OCI-LY3 (cell line): ENCODE data around the gene ABHD10.

Experiments used
- H2AFZ ChIP-seq: fragments of 200-600, 300-600 bp; shearing (Covaris generic); 2 replicates; pipeline ENCODE4 v1.6.0; 2014; ENCODE audit warnings: antibody characterized with exemption, low read depth, low read length
- H3K27ac ChIP-seq: fragments of 200-600, 300-600 bp; sonication (generic); 2 replicates; pipeline ENCODE4 v1.5.1; 2014; ENCODE audit warnings: mild to moderate bottlenecking, low read length, moderate library complexity, mixed read lengths
- H3K27me3 ChIP-seq: fragments of 200-600, 300-600 bp; sonication (generic); 2 replicates; pipeline ENCODE4 v1.6.1; 2014; ENCODE audit warnings: low read depth, low read length, mixed read lengths
- H3K36me3 ChIP-seq: fragments of 200-600, 300-600 bp; sonication (generic); replicated peaks from 2 replicates; pipeline ENCODE3; 2014; ENCODE audit warnings: low read depth, low read length, mixed read lengths
- H3K4me1 ChIP-seq: fragments of 300-600, 200-600 bp; sonication (generic); 2 replicates; pipeline ENCODE4 v1.6.1; 2014; ENCODE audit warnings: low read length, mixed read lengths
- H3K4me2 ChIP-seq: fragments of 200-600, 300-600 bp; sonication (generic); 2 replicates; pipeline ENCODE4 v1.6.1; 2014; ENCODE audit warnings: low read length, mixed read lengths
- H3K4me3 ChIP-seq: fragments of 300-600, 200-600 bp; sonication (generic); 2 replicates; pipeline ENCODE4 v1.5.1; 2014; ENCODE audit warnings: antibody characterized with exemption, mild to moderate bottlenecking, low read length, moderate library complexity
- H3K79me2 ChIP-seq: fragments of 300-600, 200-600 bp; shearing (Covaris generic); 2 replicates; pipeline ENCODE4 v1.6.1; 2014; ENCODE audit warnings: mild to moderate bottlenecking, low read length, mixed read lengths
- H3K9ac ChIP-seq: fragments of 300-600, 200-600 bp; shearing (Covaris generic); 2 replicates; pipeline ENCODE4 v1.6.0; 2014; ENCODE audit warnings: mild to moderate bottlenecking, low read length, moderate library complexity
- H3K9me3 ChIP-seq: fragments of 200-600, 300-600 bp; shearing (Covaris generic); 2 replicates; pipeline ENCODE4 v1.6.1; 2014; ENCODE audit warnings: low read length, mixed read lengths; ENCODE audit not compliant: insufficient read depth
- H4K20me1 ChIP-seq: fragments of 200-600, 300-600 bp; sonication (generic); 2 replicates; pipeline ENCODE4 v1.6.1; 2016; ENCODE audit warnings: low read length, mixed read lengths; ENCODE audit not compliant: insufficient read depth
- CTCF ChIP-seq: fragments of 200-600, 300-600 bp; sonication (generic); IDR thresholded peaks from 2 replicates; pipeline ENCODE4 v1.5.1; 2014; ENCODE audit warnings: antibody characterized with exemption, low read length, low read depth
- EZH2phosphoT487 ChIP-seq: fragments of 200-600 bp; shearing (Covaris generic); IDR thresholded peaks from 2 replicates; pipeline ENCODE4 v1.6.1; 2018; ENCODE audit warnings: antibody characterized with exemption, mixed run types, low read depth

Gene ABHD10

GRCh38 chr3:111955876-111956275 is 22.9 kb upstream of the ABHD10 start:
- no peaks in the 10 kb centered on the region for H3K27me3 ChIP-seq
- no peaks in the 10 kb centered on the region for H3K36me3 ChIP-seq
- no peaks in the 10 kb centered on the region for H3K9me3 ChIP-seq
- H3K79me2 ChIP-seq, result no peaks in the 10 kb centered on the region
- no peak for TF ChIP-seq CTCF
- no peak for TF ChIP-seq EZH2phosphoT487
- H3K4me2 ChIP-seq, result no peak overlapping the region
- no peaks in the 10 kb centered on the region for H4K20me1 ChIP-seq
- H2AFZ ChIP-seq, result no peak overlapping the region
- no peak overlapping the region for H3K4me3 ChIP-seq
- no peak overlapping the region for H3K27ac ChIP-seq
- H3K4me1 ChIP-seq, result no peaks in the 10 kb centered on the region
- no peak overlapping the region for H3K9ac ChIP-seq

- no peak overlapping the region for H2AFZ ChIP-seq
These were observed 22.4 kb upstream of the ABHD10 start for GRCh38 chr3:111956449-111956848.

GRCh38 chr3:111956995-111957734 is 21.7 kb upstream of the ABHD10 start:
- no peaks in the 10 kb centered on the region for H3K4me1 ChIP-seq
- TF ChIP-seq EZH2phosphoT487 (no peak), CTCF (no peak)
- H3K9me3 ChIP-seq, result no peaks in the 10 kb centered on the region
- H3K36me3 ChIP-seq, result no peaks in the 10 kb centered on the region
- no peaks in the 10 kb centered on the region for H3K27me3 ChIP-seq
- H2AFZ ChIP-seq, result no peak overlapping the region
- no peak overlapping the region for H3K27ac ChIP-seq
- no peak overlapping the region for H3K4me2 ChIP-seq
- H4K20me1 ChIP-seq, result no peaks in the 10 kb centered on the region
- no peak overlapping the region for H3K4me3 ChIP-seq
- H3K79me2 ChIP-seq, result no peaks in the 10 kb centered on the region
- no peak overlapping the region for H3K9ac ChIP-seq

More at GRCh38 chr3:111956449-111956848, 22.4 kb upstream of the ABHD10 start:
- no peak overlapping the region for H3K27ac ChIP-seq
- TF ChIP-seq EZH2phosphoT487 (no peak), CTCF (no peak)
- H3K79me2 ChIP-seq, result no peaks in the 10 kb centered on the region
- no peak overlapping the region for H3K4me2 ChIP-seq
- no peak overlapping the region for H3K9ac ChIP-seq
- H3K36me3 ChIP-seq, result no peaks in the 10 kb centered on the region
- no peaks in the 10 kb centered on the region for H3K27me3 ChIP-seq
- no peak overlapping the region for H3K4me3 ChIP-seq
- H4K20me1 ChIP-seq, result no peaks in the 10 kb centered on the region
- H3K9me3 ChIP-seq, result no peaks in the 10 kb centered on the region
- no peaks in the 10 kb centered on the region for H3K4me1 ChIP-seq

GRCh38 chr3:111961461-111962164 is 17.2 kb upstream of the ABHD10 start:
- Histone ChIP-seq H3K9me3 (no peaks in the 10 kb centered on the region), H3K4me2 (no peak overlapping the region), H2AFZ (no peak overlapping the region), H4K20me1 (no peaks in the 10 kb centered on the region), H3K79me2 (no peaks in the 10 kb centered on the region), H3K4me3 (no peak overlapping the region), H3K27ac (no peak overlapping the region), H3K9ac (no peak overlapping the region), H3K36me3 (no peaks in the 10 kb centered on the region), H3K4me1 (no peaks in the 10 kb centered on the region), H3K27me3 (no peaks in the 10 kb centered on the region)
- no peak for TF ChIP-seq EZH2phosphoT487
- no peak for TF ChIP-seq CTCF
